Fibroblast of skin of abdomen (primary cell): ENCODE measurements around the gene NFIX.

Experiments used
- DNase-seq: peaks from one replicate; pipeline ENCODE4 v3.0.0-alpha.2; 2013

The NFIX gene

DNA sequence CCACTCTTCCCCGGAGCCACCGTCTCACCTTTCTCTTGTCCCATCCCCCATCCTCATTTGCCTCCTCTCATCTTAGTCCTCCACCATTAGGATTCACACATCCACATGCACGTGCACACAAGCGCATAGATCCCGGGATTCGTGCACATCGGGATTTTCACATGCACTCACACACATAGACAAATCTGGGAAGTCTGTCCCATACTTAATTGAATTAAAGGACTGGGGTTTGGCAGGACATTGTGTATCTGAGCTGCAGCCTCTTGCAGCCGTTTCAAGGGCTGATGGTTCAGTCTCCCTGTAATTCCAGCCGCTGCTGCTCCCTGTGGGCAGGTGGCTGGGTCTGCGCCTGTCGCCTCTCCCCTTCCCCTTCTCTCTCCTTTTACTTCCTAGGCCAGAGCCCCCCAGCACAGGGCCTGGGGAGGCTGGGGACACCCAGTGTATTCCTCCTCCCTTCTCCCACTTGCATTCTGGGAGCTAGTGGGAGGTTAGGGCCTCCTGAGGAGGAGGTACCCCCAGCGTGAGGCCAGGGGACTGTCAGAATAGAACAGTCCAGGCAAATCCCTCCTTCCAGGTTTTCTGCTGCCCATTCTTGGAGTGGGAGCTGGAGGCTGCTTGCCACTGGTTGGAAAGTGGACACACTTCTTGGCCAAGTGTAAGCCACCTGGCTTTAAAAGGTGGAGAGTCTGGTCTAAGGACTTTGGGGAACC is 63.8 kb downstream of the NFIX start:
- DNase-seq, result no peak

DNA sequence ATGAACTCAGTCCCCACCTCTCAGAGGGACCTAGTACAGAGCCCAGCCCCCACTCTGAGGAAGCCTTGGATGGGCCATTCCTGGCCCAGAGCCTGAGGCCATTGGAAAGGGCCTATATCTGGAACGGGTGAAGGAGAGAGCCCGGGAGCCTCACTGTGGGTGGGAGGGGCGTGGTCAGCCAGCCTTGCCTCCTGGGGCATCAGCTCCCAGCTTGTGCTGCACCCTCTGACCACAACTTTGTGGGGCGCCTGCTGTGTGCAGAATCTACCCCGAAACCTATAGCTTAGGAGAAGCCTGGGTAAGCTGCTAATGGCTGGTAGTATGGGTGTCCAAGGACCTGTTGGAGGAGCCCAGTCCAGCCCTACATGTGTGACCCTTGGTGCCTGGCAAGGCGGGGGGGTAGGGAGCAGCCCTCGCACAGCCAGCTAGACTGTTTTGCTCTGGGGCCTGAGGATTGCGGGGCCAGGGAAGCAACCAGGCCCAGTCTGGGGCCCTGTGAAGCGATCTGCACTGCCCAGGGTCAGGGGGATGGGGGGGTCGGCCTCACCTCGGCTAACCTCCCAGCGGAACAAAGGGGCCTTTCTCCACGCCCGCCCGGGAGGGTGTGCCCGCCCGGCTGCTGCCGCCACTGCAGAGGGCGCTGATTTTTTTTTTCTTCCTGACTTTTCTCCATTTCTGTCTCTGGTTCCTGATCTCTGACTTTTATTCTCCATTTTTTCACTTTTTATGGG is 65.1 kb downstream of the NFIX start:
- no peak for DNase-seq

DNA sequence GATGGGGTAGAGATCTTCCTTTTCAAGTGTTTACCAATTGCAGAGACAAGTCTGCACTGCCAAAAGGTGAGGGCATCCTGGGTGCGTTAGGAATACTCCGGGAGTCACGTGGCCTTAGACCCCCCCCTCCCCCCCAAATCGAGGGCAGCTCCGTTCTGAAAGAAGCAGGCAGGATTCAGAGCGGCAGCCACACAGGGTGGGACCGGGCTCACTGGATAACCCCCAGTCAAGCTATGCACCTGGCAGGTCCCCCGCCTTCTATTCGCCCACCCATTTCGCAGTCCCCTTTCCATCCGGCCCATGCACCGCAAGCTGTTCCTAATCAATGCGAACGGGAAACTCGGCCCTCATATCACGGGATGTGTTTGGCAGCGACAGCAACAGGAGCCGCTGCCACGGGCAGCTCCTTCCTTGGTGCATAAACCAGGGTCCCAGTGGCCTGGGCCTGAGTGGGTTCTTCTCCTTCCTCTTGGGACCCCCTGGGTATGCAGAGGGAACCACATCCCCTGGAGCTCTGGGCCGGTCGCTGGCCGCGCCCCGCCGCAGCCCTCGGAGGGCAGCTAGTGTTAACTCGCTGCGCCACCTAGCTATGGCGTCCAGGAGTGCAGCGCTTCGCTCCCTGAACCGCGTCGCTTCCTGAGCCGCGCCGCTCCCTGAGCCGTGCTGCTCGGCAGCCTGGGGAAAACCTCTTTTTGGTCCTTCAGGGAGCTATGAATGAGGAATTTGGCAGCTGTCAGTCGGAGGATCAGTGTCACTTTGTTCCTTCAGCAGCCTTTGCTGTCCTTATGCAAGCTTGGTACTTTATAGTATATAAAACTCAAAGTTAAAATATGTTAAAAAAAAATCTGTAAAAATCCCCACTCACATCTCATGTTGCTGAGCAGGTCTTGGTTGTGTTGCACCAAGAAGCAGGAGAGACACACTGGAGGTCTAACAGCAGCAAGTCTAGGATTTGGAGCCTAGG is 66.0 kb downstream of the NFIX start:
- peak; percentile 70 for DNase-seq

DNA sequence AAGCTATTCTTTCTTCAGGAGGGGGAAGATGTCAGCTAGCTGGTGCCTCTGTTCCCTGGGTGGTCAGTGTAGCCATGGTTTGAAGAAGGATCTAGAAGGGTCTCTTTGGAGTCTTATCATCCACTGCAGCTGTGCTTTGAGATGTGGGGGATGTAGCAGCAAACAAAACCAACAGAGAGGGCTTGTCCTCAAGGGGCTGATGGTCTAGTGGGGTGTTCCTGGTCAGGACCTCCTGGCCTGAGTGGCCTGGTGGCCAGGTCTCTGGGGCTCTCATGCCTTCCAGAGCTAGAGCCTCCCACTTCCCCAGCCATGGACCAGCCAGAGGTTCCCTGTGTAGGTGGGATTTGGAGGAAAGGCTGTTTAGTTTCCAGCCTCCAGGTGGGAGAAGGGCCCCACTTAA is 67.0 kb downstream of the NFIX start:
- no peak for DNase-seq

DNA sequence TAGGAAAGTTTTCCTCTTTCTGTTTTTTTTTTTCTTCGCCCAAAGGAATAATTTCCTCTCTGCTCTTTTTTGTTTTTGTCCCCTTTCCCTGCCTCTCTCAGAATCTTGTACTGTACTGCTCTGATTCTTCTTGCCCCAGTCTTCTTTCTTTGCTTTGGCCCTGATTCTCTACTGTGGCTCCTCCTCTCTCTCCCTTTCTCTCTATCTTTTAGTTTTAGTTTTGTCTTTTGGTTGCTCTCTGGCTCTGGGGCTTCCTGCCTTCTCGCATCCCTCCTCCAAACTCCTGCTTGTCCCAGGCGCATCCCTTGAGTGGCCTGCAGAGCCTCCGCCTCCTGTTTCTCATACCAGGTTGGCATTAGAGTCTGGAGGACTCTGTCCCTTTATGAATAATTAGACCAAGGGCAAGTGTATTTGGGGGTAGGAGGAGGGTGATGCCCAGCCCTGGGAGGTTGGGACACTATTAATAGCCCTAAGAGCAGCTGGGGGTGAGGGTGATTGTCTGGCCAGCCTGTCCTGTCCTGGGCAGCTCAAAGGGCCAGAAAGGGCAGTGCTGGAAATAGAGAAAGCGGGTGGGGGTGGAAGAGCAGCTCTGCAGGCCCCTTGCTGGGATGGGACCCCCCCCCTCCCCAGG is 68.3 kb downstream of the NFIX start:
- DNase-seq, result no peak

DNA sequence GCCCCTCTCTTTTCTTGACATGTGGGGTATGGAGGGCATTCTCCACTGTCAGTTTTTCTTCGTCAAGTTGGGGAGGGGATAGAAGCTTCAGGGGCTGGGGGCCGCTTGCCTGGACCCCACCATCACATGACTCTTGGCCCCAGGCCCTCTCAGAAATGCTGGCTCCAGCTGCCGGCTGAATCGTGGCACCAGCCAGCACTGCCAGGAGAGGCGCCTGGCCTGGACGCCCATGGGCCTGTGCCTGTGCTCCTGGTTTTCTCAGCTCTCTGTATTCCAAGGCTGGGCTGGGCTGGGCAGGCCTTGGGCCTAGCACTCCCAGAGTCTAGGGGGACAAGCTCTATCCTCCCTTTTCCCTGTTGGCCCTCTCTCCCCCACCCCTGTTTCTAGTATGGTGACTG is 68.8 kb downstream of the NFIX start:
- DNase-seq, result no peak

DNA sequence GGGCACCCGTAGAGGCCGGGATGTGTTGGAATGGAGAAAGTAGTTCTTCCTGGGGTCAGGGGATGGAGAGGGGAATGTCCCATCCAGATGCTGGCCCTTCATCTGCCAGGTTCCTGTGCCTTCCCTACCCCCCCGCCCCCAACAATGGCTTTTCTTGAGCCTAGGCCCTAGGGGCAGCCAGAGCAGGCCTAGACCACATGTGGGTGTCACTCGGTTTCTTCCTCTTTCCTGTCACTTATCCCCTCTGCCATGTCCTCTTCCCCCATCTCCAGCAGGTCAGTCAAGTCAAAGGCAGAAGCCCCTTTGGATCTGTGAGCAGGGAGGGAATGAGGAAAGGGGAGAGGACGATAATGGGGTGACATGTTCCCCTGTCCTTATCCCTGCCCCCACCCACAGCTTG is 71.0 kb downstream of the NFIX start:
- DNase-seq, result no peak

DNA sequence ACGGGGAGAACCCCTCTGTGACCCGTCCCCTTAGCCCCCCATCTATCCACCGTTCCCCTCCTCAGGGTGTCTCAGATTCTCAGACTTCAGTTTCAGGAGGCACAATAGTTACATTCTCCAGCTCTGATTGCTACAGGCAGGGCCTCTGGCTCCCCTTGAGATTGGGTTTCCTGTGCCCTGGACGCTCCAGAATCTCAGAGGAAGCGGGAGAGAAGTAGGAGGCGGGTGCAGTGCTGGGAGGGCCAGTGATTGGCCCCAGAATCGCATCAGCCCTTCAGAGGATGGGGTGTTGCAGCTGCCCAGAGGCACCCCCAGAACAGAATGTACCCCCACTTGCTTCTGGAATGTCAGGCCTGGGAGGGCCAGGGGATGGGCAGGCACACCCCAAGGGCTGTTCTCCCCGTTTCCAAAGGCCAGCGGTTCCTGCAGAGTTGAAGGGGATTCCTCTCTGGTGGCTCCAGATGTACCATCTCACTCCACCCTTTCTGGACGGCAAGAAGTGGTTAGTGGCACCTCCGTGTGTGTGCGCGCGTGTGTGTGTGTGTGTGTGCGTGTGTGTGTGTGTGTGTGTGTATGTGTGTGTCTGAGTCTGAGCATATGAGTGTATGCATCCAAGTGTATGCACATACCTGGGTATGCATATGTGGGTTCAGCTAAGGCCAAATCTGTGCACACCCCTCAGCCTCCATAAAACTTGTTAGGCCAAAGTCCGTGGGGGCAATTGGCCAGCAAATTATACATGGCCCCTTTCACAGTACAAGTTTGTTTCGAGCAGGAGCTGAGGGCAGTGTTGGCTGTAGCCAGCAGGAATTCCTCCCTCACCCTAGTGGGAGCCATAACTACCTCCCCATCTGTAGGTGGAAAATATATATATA is 71.9 kb downstream of the NFIX start:
- DNase-seq, result no peak

DNA sequence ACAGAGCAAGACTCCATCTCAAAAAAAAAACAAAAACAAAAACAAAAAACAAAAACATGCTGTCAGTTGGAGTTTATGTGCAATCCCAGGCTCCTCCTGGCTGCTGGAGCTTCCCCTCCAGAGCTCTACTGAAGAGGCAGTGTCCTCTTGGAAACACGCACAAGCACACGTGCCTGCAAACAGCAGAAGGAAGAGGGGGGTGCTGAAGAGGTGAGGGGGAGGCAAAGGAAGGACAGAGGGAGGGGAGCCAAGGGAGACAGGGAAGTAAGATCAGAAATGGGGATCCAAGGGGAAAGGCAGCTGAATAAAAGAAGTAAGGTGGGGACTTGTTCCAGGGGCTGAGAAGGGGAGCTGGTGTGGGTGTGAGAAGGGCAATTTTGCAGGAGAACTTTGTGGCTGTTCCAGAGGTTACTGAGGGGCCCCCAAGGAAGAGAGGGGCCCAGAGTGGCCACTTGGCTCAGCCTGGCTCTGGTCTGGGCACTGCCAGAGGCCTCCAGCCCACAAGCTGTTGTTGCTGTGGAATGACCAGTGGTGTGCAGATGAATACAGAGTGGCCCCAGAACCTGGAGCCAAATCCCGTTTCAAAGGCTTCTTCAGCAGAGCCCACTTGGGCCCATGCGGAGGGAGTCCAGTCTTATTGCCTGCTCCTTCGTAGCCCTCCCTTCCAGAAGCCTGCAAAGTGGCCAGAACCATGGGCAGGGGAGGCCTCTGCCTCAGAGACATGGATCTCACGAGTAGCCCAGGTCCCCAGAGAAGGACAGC is 73.0 kb downstream of the NFIX start:
- no peak for DNase-seq

DNA sequence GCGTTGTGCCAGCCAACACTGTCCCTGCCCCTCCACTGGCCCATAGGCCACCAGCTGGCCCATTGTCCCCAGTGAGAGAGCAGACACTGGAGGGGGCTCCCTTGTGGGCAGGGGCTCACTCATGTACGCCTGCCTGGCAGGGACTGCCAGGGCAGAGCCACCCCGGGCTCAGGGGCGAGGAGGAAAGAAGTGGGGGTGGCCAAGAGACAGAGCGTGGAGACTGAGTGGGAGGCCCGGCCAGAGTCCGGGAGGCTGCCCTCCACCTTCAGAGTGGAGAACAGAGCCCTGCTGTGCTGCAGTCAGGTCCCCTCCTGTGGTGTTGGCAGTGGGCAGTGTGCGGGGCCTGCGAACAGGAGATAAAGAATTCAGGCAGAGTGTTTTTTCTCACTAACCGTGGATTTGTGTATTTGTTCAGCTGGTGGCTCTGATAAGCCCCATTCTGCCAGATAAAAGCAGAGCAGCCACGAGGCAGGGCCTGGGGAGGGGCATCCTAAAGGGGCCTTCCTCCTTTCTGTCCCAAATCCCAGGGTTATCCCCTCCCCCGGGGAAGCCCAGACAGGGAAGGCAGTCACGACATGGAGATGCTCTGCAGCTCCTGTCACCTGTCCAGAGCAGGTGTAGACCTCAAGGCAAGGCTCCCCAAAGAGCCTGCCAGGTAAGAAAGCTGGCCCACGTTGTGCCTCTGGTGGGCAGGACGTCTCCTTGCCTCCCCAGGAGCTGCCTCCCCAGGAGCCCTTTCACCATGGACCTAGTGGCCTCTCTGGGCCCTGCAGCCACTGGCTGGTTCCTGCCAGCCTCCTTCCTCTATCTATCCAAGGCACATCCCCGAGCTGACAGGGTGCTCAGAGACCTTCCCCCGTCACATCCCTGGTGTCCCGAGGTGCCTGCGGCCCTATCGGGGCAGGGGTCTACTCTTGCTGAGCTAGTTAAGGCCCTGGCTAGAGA is 74.4 kb downstream of the NFIX start:
- DNase-seq, result no peak

DNA sequence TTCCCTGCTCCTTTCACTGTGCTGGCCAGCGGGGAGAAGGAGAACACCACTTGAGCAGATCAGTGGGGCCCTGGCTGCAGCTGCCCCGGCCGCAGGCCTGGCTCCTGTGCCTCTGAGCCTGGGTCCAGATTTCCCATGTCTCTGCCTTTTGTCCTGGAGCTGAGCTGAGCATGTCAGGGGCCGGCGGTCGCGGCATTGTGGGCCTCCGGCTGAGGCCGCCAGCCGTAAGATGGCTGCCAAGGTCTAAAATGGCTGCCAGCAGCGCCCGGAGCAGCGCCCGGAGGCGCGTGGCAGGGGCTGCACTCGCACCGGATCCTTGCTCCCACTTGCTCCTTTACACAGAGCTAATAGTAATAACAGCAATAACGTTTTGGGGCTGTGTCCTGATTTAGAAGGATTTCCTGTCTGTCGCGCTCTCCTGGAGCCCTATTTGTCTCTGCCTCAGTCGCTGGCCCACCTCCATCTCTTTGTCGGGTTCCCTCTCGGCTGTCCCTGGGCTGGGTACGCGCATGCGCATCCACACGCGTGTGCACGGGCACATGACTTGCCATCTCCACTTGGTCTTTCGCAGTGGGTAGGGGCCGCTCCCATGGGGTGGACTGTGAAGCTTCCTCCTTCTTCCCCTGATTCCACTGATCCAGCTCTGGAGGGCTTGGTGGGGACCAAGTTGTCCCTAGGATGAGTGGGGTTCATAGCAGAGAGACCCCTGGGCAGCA is 75.3 kb downstream of the NFIX start:
- no peak for DNase-seq

DNA sequence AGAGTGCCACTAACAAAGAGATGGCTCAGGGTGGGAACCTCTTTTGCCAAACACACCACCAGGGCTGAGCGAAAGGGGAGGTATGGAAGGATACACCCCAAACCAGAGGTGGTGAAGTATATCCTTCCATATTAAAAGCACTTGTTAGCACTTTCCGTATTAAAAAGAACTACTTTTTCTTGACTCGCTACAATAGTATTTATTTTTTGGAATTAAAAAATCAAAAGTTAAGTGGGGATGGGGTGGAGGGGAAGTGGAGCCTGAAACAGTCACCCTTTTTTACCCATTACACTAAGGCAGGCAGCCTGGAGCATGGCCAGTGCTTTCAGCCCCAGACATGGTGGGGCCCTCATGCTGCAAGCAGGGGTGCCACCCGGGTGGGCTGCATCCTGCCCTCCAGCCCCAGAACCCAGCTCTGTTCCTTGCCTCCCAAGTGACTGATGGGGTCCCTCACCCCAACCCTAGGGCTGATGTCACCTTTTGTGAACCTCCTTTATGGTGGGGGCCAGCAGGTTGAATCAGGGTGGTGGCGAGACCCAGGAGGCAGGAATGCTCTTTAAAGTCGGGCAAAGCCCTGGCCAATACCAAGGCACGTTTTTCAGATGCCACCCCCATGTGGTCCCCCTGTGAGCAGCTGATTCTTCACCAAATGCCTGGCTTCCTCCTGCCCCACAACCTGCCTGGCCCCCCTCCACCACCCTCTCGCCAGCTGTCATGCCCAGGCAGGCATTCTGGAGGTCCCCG is 76.3 kb downstream of the NFIX start:
- DNase-seq, result no peak

DNA sequence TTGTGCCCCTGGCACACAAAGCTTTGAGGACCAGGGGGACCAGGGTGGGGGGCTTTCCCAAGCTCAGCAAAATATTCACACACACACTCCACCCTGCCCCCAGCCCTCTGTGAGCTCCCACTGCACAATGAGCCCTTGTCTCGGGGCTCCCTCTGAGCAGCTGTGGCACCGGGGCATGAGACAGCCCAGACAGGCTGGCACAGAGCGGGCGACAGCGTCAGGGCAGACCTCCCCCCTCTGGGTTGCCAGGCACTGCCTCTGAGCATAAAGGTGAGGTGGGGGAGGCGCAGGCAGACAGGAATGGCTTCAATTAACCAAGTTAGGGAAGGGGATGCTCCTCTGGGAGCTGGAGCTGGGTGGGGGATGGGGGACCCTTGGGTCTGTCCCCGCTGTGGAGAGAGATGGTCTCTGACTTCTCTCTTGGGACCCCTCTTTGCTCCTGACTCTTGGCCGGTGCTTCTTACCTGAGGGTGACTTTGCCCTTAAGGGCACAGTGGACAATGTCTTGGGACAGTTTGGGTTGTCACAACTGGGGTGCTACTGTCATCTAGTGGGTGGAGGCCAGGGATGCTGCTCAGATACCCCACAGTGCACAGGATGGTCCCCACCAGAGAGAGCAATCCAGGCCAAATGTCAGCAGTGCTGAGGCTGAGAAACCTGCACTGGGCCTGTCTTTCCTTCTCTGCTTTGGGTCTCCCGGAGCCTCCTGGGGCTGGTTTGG is 77.1 kb downstream of the NFIX start:
- DNase-seq, result no peak

DNA sequence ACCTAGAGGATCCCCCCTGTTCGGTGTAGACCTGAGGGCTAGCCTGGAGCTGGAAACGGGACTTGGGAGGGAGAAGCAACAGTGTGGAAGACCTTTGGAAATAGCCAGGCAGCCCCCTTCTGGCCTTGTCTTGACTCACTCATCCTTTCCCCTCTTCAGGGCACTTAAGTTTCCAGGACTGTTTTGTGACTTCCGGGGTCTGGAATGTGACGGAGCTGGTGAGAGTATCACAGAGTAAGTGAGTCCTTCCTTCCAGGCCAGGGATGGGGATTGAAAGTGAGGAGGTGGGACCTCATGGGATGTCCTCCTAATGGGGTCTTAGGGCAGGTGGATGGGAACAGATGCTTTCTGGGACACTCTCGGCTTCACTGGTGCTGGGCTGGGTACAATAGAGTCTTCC is 78.0 kb downstream of the NFIX start:
- no peak for DNase-seq

DNA sequence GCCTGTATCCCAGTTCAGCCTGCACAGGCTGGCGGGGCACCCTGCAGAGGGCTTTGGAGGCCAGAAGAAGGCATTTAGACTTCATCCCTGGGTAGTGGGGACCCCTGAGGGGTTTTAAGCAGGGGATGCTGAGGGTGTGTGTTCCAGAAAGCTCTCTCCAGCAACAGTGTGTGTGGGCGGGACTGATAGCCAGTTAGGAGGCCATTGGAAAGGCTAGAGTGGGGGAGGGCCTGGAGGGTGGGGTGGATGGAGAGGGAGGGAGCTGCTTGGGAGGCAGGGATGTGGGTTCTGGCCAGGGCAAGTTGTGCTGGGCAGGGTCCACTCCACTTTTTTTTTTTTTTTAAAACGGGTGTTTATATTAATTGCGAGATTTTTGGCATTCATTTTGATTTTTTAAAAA is 79.1 kb downstream of the NFIX start:
- DNase-seq, result no peak

DNA sequence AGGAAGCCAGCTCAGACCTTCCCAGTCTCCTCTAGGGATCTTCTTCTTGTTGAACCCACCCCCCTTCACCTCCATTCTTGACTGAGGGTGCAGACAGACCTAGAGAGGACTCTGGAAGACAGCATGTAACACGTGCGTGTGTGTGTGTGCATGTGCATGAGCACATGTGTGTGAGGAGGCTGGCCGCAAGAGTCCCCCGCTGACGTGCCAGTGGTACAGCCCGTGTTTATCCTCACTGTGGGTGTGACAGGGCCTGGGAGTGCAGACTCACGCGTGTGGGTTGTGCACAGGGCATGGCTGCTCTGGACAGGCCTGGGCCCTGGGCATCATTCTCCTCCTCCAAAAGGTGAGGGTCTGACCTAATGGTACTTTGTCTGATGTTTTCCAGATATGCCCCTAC is 81.0 kb downstream of the NFIX start:
- DNase-seq, result no peak

DNA sequence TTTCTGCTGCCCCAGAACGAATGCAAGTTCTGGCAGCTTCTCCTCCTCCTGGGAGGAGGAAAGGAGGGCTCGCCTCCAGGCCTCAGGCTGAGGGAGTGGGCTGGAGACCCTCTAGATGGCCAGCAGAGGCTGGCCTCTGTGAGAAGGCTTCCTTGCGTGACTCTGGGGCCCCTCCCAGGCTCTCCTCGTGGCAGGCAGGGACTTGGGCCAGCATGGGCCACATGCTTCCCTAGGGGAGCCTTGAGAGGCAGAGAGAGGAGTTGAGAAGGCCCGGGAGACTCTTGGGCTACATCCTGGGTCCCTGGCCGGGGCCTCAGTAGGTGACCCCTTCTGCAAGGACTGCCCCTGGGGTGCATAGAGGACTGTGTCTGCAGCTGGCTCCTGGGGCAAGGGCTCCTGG is 81.5 kb downstream of the NFIX start:
- no peak for DNase-seq

DNA sequence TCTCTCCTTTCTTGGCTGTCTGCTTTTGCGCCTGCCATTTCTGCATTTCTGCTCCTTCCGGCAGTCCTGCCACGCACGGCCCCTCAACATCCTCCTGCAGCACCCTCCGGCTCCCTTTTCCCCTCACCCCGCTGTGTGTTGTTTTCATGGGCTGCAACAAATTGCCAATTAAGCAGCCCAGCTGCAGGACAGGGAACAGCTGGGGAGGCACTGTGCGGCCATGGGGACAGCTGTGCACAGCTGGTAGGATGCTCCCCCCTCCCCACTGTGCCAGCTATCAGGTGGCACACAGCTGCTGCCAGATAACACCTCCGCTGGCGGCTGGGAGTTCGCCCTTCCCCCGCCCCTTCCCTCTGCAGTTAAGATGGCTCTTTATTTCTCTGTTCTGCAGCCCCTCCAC is 82.0 kb downstream of the NFIX start:
- no peak for DNase-seq
